Measurements from ENCODE around the gene ZNF148. TPM values are rescaled to one million over a fixed set of nuclear protein-coding genes. Genes with fewer than 3 reads are reported as not detected.

ZNF148 gene
- polyA plus RNA-seq, 1 donor: 21.8 TPM

GRCh38 chr3:125280668-125281361, 94.3 kb downstream of the ZNF148 start:
- DNase-seq: no peak

- no peak for DNase-seq
Measured at GRCh38 chr3:125278155-125278554, 97.0 kb downstream of the ZNF148 start.

GRCh38 chr3:125271127-125271526, 104.0 kb downstream of the ZNF148 start:
- DNase-seq: no peak

- DNase-seq: no peak
Measured at GRCh38 chr3:125267460-125267859, 107.7 kb downstream of the ZNF148 start.

- DNase-seq: no peak
Measured at GRCh38 chr3:125266971-125267370, 108.2 kb downstream of the ZNF148 start.

GRCh38 chr3:125262161-125262560, 113.0 kb downstream of the ZNF148 start:
- no peak for DNase-seq

GRCh38 chr3:125261031-125261430, 114.1 kb downstream of the ZNF148 start:
- no peak for DNase-seq

- DNase-seq: no peak
Measured at GRCh38 chr3:125260158-125260557, 115.0 kb downstream of the ZNF148 start.

GRCh38 chr3:125257536-125257935, 117.6 kb downstream of the ZNF148 start:
- DNase-seq: no peak

- no peak for DNase-seq
Measured at GRCh38 chr3:125256675-125257074, 118.5 kb downstream of the ZNF148 start.

GRCh38 chr3:125250973-125251372, 124.2 kb downstream of the ZNF148 start:
- no peak for DNase-seq

- no peak for DNase-seq
Measured at GRCh38 chr3:125246237-125246636, 128.9 kb downstream of the ZNF148 start.

GRCh38 chr3:125245521-125245920, 129.6 kb downstream of the ZNF148 start:
- DNase-seq: no peak

GRCh38 chr3:125240496-125240895, 134.6 kb downstream of the ZNF148 start:
- no peak for DNase-seq

- DNase-seq: no peak
Measured at GRCh38 chr3:125239266-125239665, 135.9 kb downstream of the ZNF148 start.

- no peak for DNase-seq
Measured at GRCh38 chr3:125238759-125239158, 136.4 kb downstream of the ZNF148 start.

- no peak for DNase-seq
Measured at GRCh38 chr3:125236331-125236903, 138.7 kb downstream of the ZNF148 start.

GRCh38 chr3:125234831-125235230, 140.3 kb downstream of the ZNF148 start:
- no peak for DNase-seq

GRCh38 chr3:125232401-125232800, 142.7 kb downstream of the ZNF148 start:
- DNase-seq: no peak

- DNase-seq: no peak
Measured at GRCh38 chr3:125231895-125232294, 143.2 kb downstream of the ZNF148 start.

- DNase-seq: no peak
Measured at GRCh38 chr3:125229707-125230106, 145.4 kb downstream of the ZNF148 start.

- no peak for DNase-seq
Measured at GRCh38 chr3:125229168-125229567, 146.0 kb downstream of the ZNF148 start.

GRCh38 chr3:125221831-125222230, 153.3 kb downstream of the ZNF148 start:
- DNase-seq: no peak

GRCh38 chr3:125220727-125221429, 154.2 kb downstream of the ZNF148 start:
- DNase-seq: no peak
